Astrocyte (in vitro differentiated cells and primary cell): ENCODE measurements around the gene CHDH. TPM values are rescaled to one million over a fixed set of nuclear protein-coding genes. Genes with fewer than 3 reads are reported as not detected.

Source experiments
- DNase-seq: peaks from one replicate; pipeline ENCODE4 v3.0.0-alpha.2; 2010; ENCODE audit warnings: low read depth
- FAIRE-seq: peaks from 2 replicates; lab custom pipeline; 2011; peaks lifted over from hg19 to GRCh38; lab: Jason Lieb, UNC
- H2AFZ ChIP-seq: 2 replicates; pipeline ENCODE4 v1.6.0; 2012; ENCODE audit warnings: low read depth, low read length, inconsistent platforms
- H3K27ac ChIP-seq: 2 replicates; pipeline ENCODE4 v1.5.1; 2011; ENCODE audit warnings: low read depth, low read length, inconsistent platforms
- H3K27me3 ChIP-seq: 2 replicates; pipeline ENCODE4 v1.6.0; 2011; ENCODE audit warnings: low read length, inconsistent platforms; ENCODE audit not compliant: insufficient read depth
- H3K36me3 ChIP-seq: 2 replicates; pipeline ENCODE4 v1.5.1; 2011; ENCODE audit warnings: low read length, inconsistent platforms; ENCODE audit not compliant: insufficient read depth
- H3K4me1 ChIP-seq: 2 replicates; pipeline ENCODE4 v1.5.1; 2011; ENCODE audit warnings: low read length, inconsistent platforms; ENCODE audit not compliant: insufficient read depth
- H3K4me2 ChIP-seq: 2 replicates; pipeline ENCODE4 v1.6.0; 2012; ENCODE audit warnings: low read length, inconsistent platforms
- H3K4me3 ChIP-seq: 2 replicates; pipeline ENCODE4 v1.5.1; 2011; ENCODE audit warnings: low read depth, mild to moderate bottlenecking, low read length, inconsistent platforms; ENCODE audit not compliant: insufficient read depth
- H3K79me2 ChIP-seq: 2 replicates; pipeline ENCODE4 v1.6.0; 2012; ENCODE audit warnings: mild to moderate bottlenecking, low read length, inconsistent platforms; ENCODE audit not compliant: insufficient read depth
- H3K9ac ChIP-seq: 2 replicates; pipeline ENCODE4 v1.6.0; 2012; ENCODE audit warnings: mild to moderate bottlenecking, low read length, inconsistent platforms
- H3K9me3 ChIP-seq: 2 replicates; pipeline ENCODE4 v1.5.1; 2012; ENCODE audit warnings: low read depth, mild to moderate bottlenecking, low read length, inconsistent platforms; ENCODE audit not compliant: insufficient read depth
- H4K20me1 ChIP-seq: 2 replicates; pipeline ENCODE4 v1.6.0; 2012; ENCODE audit warnings: low read length, inconsistent platforms; ENCODE audit not compliant: insufficient read depth
- H3K27ac Mint-ChIP-seq: one replicate; pipeline ENCODE4 v1.8.0; 2021; ENCODE audit warnings: mild to moderate bottlenecking, mixed read lengths; ENCODE audit not compliant: unreplicated experiment
- H3K27me3 Mint-ChIP-seq: one replicate; pipeline ENCODE4 v1.8.0; 2021; ENCODE audit warnings: low read depth, mixed read lengths; ENCODE audit not compliant: unreplicated experiment
- H3K36me3 Mint-ChIP-seq: one replicate; pipeline ENCODE4 v1.8.0; 2021; ENCODE audit warnings: low read depth, mixed read lengths; ENCODE audit not compliant: unreplicated experiment
- H3K4me1 Mint-ChIP-seq: one replicate; pipeline ENCODE4 v1.8.0; 2021; ENCODE audit warnings: low read depth, mixed read lengths; ENCODE audit not compliant: unreplicated experiment
- H3K4me3 Mint-ChIP-seq: one replicate; pipeline ENCODE4 v1.8.0; 2021; ENCODE audit warnings: mild to moderate bottlenecking, moderate library complexity, mixed read lengths; ENCODE audit not compliant: unreplicated experiment
- H3K9me3 Mint-ChIP-seq: one replicate; pipeline ENCODE4 v1.8.0; 2021; ENCODE audit warnings: mild to moderate bottlenecking, mixed read lengths; ENCODE audit not compliant: unreplicated experiment
- CTCF ChIP-seq: IDR thresholded peaks from 2 replicates; pipeline ENCODE4 v1.5.1; 2011; ENCODE audit warnings: low read depth, mild to moderate bottlenecking, inconsistent platforms, low read length, moderate library complexity; ENCODE audit not compliant: insufficient read depth
- EZH2 ChIP-seq: IDR thresholded peaks from 2 replicates; pipeline ENCODE4 v1.6.1; 2012; ENCODE audit warnings: mild to moderate bottlenecking, low read length, inconsistent platforms; ENCODE audit not compliant: insufficient read depth
- total RNA-seq: library from RNA; stranded (reverse); gene quantifications from 2 replicates; pipeline ENCODE4 v1.2.1, GENCODE V29; 2021

Gene CHDH
- total RNA-seq, 1 donor from 2014 or later: 0.48 TPM

DNA sequence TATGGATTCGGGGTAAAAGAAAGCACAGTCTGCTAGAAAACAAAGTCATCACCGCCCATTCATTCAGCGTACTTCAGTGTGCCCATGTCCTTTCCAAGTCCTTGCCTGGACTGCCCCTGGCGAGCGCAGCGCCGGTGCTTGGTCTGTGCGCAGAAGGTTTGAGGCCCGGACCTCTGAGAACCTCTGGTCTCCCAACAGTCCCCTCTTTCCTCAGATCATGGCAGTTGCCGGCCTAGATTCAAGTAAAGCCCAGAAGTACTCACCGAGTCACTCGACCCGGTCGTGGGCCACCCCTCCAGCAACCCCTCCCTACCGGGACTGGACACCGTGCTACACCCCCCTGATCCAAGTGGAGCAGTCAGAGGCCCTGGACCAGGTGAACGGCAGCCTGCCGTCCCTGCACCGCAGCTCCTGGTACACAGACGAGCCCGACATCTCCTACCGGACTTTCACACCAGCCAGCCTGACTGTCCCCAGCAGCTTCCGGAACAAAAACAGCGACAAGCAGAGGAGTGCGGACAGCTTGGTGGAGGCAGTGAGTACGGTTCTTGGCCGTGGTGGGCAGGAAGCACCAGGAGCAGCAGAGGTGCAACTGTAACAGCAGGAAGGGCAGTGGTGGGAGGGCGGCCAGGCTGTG lies 36.3 kb downstream of the CHDH start:
- Mint-ChIP-seq H3K4me3 (no peak overlapping the region), H3K27me3 (peaks cover 11% of the 10 kb centered on the region), H3K9me3 (no peaks in the 10 kb centered on the region), H3K4me1 (peaks cover 12% of the 10 kb centered on the region), H3K27ac (no peak overlapping the region), H3K36me3 (no peaks in the 10 kb centered on the region)
- DNase-seq: no peak
- H2AFZ ChIP-seq: no peak overlapping the region
- no peaks in the 10 kb centered on the region for H4K20me1 ChIP-seq
- no peak overlapping the region for H3K4me2 ChIP-seq
- H3K4me3 ChIP-seq: no peak overlapping the region
- no peaks in the 10 kb centered on the region for H3K79me2 ChIP-seq
- H3K27me3 ChIP-seq: no peaks in the 10 kb centered on the region
- peaks cover 13% of the 10 kb centered on the region for H3K4me1 ChIP-seq
- no peak for TF ChIP-seq EZH2
- TF ChIP-seq CTCF: no peak
- no peak overlapping the region for H3K27ac ChIP-seq
- H3K9ac ChIP-seq: no peak overlapping the region
- no peaks in the 10 kb centered on the region for H3K36me3 ChIP-seq
- no peak for FAIRE-seq
- no peaks in the 10 kb centered on the region for H3K9me3 ChIP-seq

- Histone ChIP-seq H3K36me3 (no peaks in the 10 kb centered on the region), H3K4me2 (no peak overlapping the region), H2AFZ (no peak overlapping the region), H3K9ac (no peak overlapping the region), H3K79me2 (no peaks in the 10 kb centered on the region), H3K4me3 (no peak overlapping the region), H3K9me3 (no peaks in the 10 kb centered on the region), H3K27me3 (no peaks in the 10 kb centered on the region), H3K4me1 (peaks cover 19% of the 10 kb centered on the region), H4K20me1 (no peaks in the 10 kb centered on the region), H3K27ac (no peak overlapping the region)
- peaks cover 18% of the 10 kb centered on the region for H3K4me1 Mint-ChIP-seq
- TF ChIP-seq EZH2 (no peak), CTCF (no peak)
- no peak overlapping the region for H3K27ac Mint-ChIP-seq
- no peaks in the 10 kb centered on the region for H3K9me3 Mint-ChIP-seq
- FAIRE-seq (no peak), DNase-seq (no peak)
- H3K4me3 Mint-ChIP-seq: no peak overlapping the region
- H3K27me3 Mint-ChIP-seq: peaks cover 11% of the 10 kb centered on the region
- no peaks in the 10 kb centered on the region for H3K36me3 Mint-ChIP-seq
Observed at GRCh38 chr3:53809267-53809666, 37.0 kb downstream of the CHDH start.

DNA sequence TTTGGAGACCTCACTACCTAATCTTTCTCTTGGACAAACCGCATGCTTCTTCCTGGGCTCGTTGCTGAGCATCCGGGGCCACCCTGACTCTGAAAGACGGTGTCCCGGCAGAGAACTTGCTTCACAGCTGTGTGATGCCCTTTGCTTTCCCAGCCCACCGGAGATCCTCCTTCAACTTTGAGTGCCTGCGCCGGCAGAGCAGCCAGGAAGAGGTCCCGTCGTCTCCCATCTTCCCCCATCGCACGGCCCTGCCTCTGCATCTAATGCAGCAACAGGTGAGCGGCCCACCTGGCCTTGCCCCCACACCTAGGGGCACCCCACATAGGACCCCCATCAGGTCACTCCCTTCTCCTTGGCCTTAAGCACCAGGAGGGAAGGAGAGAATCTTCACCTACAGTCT lies 37.7 kb downstream of the CHDH start:
- Histone ChIP-seq H3K4me2 (no peak overlapping the region), H3K9me3 (no peaks in the 10 kb centered on the region), H3K27me3 (no peaks in the 10 kb centered on the region), H3K9ac (no peak overlapping the region), H3K4me3 (no peak overlapping the region), H3K79me2 (no peaks in the 10 kb centered on the region), H2AFZ (no peak overlapping the region), H3K36me3 (no peaks in the 10 kb centered on the region), H4K20me1 (no peaks in the 10 kb centered on the region), H3K27ac (no peak overlapping the region), H3K4me1 (peaks cover 22% of the 10 kb centered on the region)
- peaks cover 25% of the 10 kb centered on the region for H3K4me1 Mint-ChIP-seq
- no peak for DNase-seq
- no peaks in the 10 kb centered on the region for H3K36me3 Mint-ChIP-seq
- peaks cover 11% of the 10 kb centered on the region for H3K27me3 Mint-ChIP-seq
- H3K27ac Mint-ChIP-seq: no peak overlapping the region
- no peak for FAIRE-seq
- TF ChIP-seq CTCF (no peak), EZH2 (no peak)
- H3K4me3 Mint-ChIP-seq: no peak overlapping the region
- no peaks in the 10 kb centered on the region for H3K9me3 Mint-ChIP-seq
